GM06990 (cell line): ENCODE results near the gene FANCC.
"Not testable (repeated sequence)": the region's sequence is repeated elsewhere in the genome, so short reads cannot be mapped to it uniquely, and the experiment has no call there.

Source experiments
- DNase-seq: peaks from one replicate; pipeline ENCODE4 v3.0.0-alpha.2; 2011; ENCODE audit not compliant: insufficient read length; ENCODE audit errors: extremely low read depth
- H3K27me3 ChIP-seq: replicated peaks from 2 replicates; pipeline ENCODE4 v1.6.0; 2011; ENCODE audit warnings: low read length; ENCODE audit not compliant: control insufficient read depth, insufficient read depth
- H3K36me3 ChIP-seq: 2 replicates; pipeline ENCODE4 v1.5.1; 2011; ENCODE audit warnings: low read length; ENCODE audit not compliant: control insufficient read depth, insufficient read depth
- H3K4me3 ChIP-seq: replicated peaks from 2 replicates; pipeline ENCODE4 v1.5.1; 2011; ENCODE audit warnings: low read depth, mild to moderate bottlenecking, control low read depth, low read length
- TF ChIP-seq, protein P1 (sequence below): IDR thresholded peaks from 2 replicates; pipeline ENCODE4 v1.5.1; 2011; ENCODE audit warnings: low read length, control low read depth, mild to moderate bottlenecking, inconsistent platforms; ENCODE audit not compliant: insufficient read depth, poor library complexity, severe bottlenecking

Gene FANCC

DNA sequence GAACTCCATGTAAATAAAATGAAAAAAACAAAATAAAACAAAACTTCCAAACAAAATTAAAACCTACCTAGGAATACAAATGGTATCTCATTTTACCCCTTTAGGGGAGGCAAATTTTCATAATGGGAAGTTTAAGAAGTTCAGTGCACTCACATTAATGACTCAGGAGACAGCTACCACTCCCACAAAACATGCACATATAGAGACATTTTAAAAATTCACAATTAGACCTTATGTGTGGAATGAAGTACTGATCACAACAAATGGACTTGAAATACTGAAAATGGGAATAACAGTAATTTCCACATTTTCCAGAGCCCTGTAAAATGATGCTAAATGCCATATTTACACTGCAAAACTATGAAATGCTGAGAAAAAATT lies 91.8 kb downstream of the FANCC start:
- H3K36me3 ChIP-seq: no peaks in the 10 kb centered on the region
- TF ChIP-seq, protein P1, sequence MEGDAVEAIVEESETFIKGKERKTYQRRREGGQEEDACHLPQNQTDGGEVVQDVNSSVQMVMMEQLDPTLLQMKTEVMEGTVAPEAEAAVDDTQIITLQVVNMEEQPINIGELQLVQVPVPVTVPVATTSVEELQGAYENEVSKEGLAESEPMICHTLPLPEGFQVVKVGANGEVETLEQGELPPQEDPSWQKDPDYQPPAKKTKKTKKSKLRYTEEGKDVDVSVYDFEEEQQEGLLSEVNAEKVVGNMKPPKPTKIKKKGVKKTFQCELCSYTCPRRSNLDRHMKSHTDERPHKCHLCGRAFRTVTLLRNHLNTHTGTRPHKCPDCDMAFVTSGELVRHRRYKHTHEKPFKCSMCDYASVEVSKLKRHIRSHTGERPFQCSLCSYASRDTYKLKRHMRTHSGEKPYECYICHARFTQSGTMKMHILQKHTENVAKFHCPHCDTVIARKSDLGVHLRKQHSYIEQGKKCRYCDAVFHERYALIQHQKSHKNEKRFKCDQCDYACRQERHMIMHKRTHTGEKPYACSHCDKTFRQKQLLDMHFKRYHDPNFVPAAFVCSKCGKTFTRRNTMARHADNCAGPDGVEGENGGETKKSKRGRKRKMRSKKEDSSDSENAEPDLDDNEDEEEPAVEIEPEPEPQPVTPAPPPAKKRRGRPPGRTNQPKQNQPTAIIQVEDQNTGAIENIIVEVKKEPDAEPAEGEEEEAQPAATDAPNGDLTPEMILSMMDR: no peak
- no peak for DNase-seq
- H3K4me3 ChIP-seq: no peak overlapping the region
- H3K27me3 ChIP-seq: no peaks in the 10 kb centered on the region

DNA sequence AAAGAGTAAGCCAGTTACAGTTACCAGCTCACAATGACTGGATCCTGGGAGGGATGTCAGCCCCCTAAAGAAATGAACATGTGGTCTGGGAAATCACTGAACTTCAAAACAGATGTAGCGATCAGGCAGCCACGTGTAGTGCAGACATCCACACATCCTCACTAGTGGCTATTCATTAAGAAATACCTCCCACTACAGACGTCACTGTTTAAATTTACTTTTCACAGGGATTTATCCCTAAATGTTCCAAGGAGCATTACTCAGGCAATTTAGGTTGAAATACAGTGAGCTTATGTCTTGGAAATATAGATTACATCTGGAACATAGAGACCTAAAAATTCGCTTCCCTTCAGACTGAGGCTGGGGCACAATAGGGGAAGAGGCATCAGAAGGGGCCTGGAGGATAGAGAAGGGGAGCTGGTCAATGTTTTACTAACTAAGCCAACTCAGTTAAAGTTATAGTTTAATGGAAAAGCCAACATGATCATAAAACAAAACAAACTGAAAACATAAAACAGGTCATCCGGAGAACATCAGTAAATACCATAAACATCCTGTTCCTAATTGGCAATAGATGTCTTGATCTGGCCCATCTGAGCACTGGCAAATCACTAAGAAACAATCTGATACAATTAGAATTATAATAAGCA lies 92.3 kb downstream of the FANCC start:
- no peak for DNase-seq
- Histone ChIP-seq H3K4me3 (no peak overlapping the region), H3K36me3 (no peaks in the 10 kb centered on the region), H3K27me3 (no peaks in the 10 kb centered on the region)
- TF ChIP-seq, protein P1: no peak

DNA sequence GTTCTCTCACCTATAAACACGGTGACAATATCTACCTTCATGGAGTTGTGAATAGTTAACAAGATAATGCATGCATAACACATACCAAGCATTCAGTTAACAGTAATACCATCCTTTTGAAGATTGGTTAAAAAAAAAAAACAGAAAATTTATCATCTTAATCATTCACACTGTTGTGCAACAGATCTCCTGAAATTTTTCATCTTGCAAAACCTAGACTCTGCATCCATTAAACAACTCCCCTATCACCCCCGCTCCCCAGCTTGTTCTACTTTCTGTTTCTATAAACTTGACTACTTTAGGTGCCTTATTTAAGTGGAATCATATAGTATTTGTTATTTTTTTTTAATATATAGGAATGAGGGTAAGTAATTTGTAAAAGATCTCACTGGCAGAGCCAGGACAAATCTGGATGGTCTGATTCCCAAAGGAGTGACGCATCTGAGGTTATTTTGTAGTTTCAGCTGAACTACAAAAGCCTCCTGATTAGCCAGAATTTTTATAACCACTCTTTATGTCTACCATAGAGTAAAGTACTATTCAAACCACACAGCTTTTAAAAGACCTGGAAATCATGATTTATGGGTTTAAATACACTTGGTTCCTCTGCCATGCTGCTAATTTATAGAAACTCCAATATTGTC lies 93.0 kb downstream of the FANCC start:
- no peak overlapping the region for H3K4me3 ChIP-seq

DNA sequence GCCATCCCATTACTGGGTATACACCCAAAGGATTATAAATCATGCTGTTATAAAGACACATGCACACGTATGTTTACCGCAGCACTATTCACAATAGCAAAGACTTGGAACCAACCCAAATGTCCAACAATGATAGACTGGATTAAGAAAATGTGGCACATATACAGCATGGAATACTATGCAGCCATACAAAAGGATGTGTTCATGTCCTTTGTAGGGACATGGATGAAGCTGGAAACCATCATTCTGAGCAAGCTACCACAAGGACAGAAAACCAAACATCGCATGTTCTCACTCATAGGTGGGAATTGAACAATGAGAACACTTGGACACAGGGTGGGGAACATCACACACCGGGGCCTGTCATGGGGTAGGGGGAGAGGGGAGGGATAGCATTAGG lies 97.2 kb downstream of the FANCC start:
- not testable (repeated sequence) for H3K4me3 ChIP-seq

More for the DNA sequence above, 93.0 kb downstream of the FANCC start:
- TF ChIP-seq, protein P1: no peak
- no peaks in the 10 kb centered on the region for H3K27me3 ChIP-seq
- no peak for DNase-seq
- H3K36me3 ChIP-seq: no peaks in the 10 kb centered on the region

DNA sequence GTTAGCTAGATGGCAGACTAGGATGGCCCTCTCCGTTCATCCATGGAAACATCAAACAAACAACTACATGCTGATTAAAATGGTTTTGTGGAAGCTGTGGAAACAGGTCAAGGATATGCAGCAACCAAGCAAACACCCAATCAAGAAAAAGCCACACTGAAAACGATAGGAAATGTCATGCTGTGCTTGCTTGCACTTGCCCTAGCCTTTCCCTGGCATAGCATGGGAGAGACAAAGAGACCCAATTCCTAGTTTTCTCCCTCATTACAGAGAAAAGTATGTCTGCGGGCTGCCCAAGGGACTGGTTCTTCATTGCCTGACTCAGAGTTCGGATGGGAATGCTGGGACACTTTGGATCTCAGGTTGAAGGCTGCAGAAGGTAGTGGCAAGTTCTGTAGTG lies 98.7 kb downstream of the FANCC start:
- TF ChIP-seq, protein P1: no peak
- H3K4me3 ChIP-seq: no peak overlapping the region
- DNase-seq: no peak
- H3K36me3 ChIP-seq: no peaks in the 10 kb centered on the region
- H3K27me3 ChIP-seq: no peaks in the 10 kb centered on the region

More for the DNA sequence above, 97.2 kb downstream of the FANCC start:
- DNase-seq, H3K27me3 ChIP-seq, H3K36me3 ChIP-seq: not testable (repeated sequence)

DNA sequence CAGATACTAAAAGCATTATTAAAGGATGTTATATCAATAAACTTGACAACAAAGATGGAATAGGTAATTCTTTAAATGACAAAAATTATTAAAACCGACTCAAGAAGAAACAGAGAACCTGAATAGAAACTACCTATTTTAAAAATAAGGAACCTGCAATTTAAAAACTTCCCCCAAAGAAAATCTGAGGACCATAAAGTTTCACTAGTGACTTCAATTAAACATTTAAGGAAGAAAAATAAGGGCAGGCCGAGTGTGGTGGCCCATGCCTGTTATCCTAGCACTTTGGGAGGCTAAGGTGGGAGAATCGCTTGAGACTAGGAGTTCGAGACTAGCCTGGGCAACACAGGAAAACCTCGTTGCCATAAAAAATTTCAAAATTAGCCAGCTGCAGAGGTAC lies 99.6 kb downstream of the FANCC start:
- Histone ChIP-seq H3K27me3 (no peaks in the 10 kb centered on the region), H3K36me3 (no peaks in the 10 kb centered on the region), H3K4me3 (no peak overlapping the region)
- TF ChIP-seq, protein P1: no peak
- no peak for DNase-seq
